H1 (cell line): Measurements from ENCODE around the gene SIK3.

Experiments
- EP300 ChIP-seq, 2 experiments: IDR thresholded peaks; 1 replicate in 1 of 2; 2 replicates in 1 of 2; pipeline ENCODE4 v1.6.1; 2011 to 2012; ENCODE audit warnings: low read depth in 2 of 2, low read length in 2 of 2, mild to moderate bottlenecking in 2 of 2, borderline replicate concordance in 1 of 2, inconsistent platforms in 1 of 2, moderate library complexity in 1 of 2
- KDM1A ChIP-seq: fragments of 200-600, 300-600 bp; sonication (generic); IDR thresholded peaks from 2 replicates; pipeline ENCODE4 v1.7.1; 2016; ENCODE audit warnings: mild to moderate bottlenecking, low read length, borderline replicate concordance
- MAFK ChIP-seq: IDR thresholded peaks from 2 replicates; pipeline ENCODE4 v1.6.1; 2012; ENCODE audit warnings: low read depth, mild to moderate bottlenecking, improper control_type of control experiment, low read length
- POLR2A ChIP-seq, 2 experiments: IDR thresholded peaks; 1 replicate in 1 of 2; 2 replicates in 1 of 2; pipeline ENCODE4 v1.6.1; 2011; ENCODE audit warnings: low read depth in 2 of 2, low read length in 2 of 2, mild to moderate bottlenecking in 2 of 2; ENCODE audit errors: control extremely low read depth in 1 of 2
- POLR2AphosphoS5 ChIP-seq: IDR thresholded peaks from 2 replicates; pipeline ENCODE4 v1.6.1; 2011; ENCODE audit warnings: low read depth, low read length
- TF ChIP-seq, protein P1 (sequence below), 3 experiments: IDR thresholded peaks; 1 replicate in 2 of 3; 2 replicates in 1 of 3; pipeline versions ENCODE4 v1.5.1 to v1.6.1; 2011; ENCODE audit warnings: low read length in 3 of 3, mild to moderate bottlenecking in 3 of 3, inconsistent platforms in 2 of 3, low read depth in 1 of 3, moderate library complexity in 1 of 3; ENCODE audit not compliant: insufficient read depth in 1 of 3; ENCODE audit errors: control extremely low read depth in 1 of 3
- TF ChIP-seq, protein P2 (sequence below): IDR thresholded peaks from 2 replicates; pipeline ENCODE4 v1.6.1; 2012; ENCODE audit warnings: inconsistent platforms

- TF ChIP-seq EP300 (IDR thresholded peaks at IDR 0.05; ENCODE audit: borderline replicate concordance in 1 of 2, low read depth in 2 of 2, low read length in 2 of 2) = no peak
- TF ChIP-seq, protein P1, sequence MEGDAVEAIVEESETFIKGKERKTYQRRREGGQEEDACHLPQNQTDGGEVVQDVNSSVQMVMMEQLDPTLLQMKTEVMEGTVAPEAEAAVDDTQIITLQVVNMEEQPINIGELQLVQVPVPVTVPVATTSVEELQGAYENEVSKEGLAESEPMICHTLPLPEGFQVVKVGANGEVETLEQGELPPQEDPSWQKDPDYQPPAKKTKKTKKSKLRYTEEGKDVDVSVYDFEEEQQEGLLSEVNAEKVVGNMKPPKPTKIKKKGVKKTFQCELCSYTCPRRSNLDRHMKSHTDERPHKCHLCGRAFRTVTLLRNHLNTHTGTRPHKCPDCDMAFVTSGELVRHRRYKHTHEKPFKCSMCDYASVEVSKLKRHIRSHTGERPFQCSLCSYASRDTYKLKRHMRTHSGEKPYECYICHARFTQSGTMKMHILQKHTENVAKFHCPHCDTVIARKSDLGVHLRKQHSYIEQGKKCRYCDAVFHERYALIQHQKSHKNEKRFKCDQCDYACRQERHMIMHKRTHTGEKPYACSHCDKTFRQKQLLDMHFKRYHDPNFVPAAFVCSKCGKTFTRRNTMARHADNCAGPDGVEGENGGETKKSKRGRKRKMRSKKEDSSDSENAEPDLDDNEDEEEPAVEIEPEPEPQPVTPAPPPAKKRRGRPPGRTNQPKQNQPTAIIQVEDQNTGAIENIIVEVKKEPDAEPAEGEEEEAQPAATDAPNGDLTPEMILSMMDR (IDR thresholded peaks at IDR 0.05; ENCODE audit: control extremely low read depth in 1 of 3, insufficient read depth in 1 of 3, low read depth in 1 of 3, low read length in 3 of 3) = no peak
- no peak for TF ChIP-seq POLR2A (IDR thresholded peaks at IDR 0.05; ENCODE audit: control extremely low read depth in 1 of 2, low read depth in 2 of 2, low read length in 2 of 2)
- TF ChIP-seq KDM1A = no peak
- TF ChIP-seq, protein P2, sequence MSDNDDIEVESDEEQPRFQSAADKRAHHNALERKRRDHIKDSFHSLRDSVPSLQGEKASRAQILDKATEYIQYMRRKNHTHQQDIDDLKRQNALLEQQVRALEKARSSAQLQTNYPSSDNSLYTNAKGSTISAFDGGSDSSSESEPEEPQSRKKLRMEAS = no peak
- TF ChIP-seq MAFK = no peak
- TF ChIP-seq POLR2AphosphoS5 = no peak
Measured at GRCh38 chr11:116836632-116836991, 261.6 kb downstream of the SIK3 start.
